Smooth muscle cell (in vitro differentiated cells): ENCODE data around the gene PROCA1. TPM values are rescaled to one million over a fixed set of nuclear protein-coding genes. Genes with fewer than 3 reads are reported as not detected.
"Not testable (repeated sequence)": the region's sequence is repeated elsewhere in the genome, so short reads cannot be mapped to it uniquely, and the experiment has no call there.

ENCODE experiments used
- DNase-seq: peaks from one replicate; lab custom pipeline; 2025; ENCODE audit not compliant: unreplicated experiment; lab: John Stamatoyannopoulos, UW
- H2AFZ ChIP-seq: fragments of 200-600 bp; sonication (generic); 2 replicates; pipeline ENCODE4 v1.6.0; 2016; ENCODE audit warnings: antibody characterized with exemption, low read depth, mild to moderate bottlenecking
- H3F3A ChIP-seq: fragments of 200-600 bp; sonication (generic); 2 replicates; pipeline ENCODE4 v1.6.0; 2017; ENCODE audit warnings: antibody characterized with exemption, low read depth
- H3K27ac ChIP-seq: fragments of 200-600 bp; sonication (generic); 2 replicates; pipeline ENCODE4 v1.5.1; 2016; ENCODE audit warnings: low read depth, mild to moderate bottlenecking
- H3K27me3 ChIP-seq: fragments of 200-600 bp; sonication (generic); 2 replicates; pipeline ENCODE4 v1.6.1; 2016; ENCODE audit warnings: low read depth, mild to moderate bottlenecking
- H3K36me3 ChIP-seq: fragments of 200-600 bp; sonication (generic); 2 replicates; pipeline ENCODE4 v1.5.1; 2016; ENCODE audit warnings: low read depth
- H3K4me1 ChIP-seq: fragments of 200-600 bp; sonication (generic); 2 replicates; pipeline ENCODE4 v1.5.1; 2016; ENCODE audit warnings: low read depth
- H3K4me2 ChIP-seq: fragments of 200-600 bp; sonication (generic); 2 replicates; pipeline ENCODE4 v1.6.0; 2016; ENCODE audit warnings: mild to moderate bottlenecking
- H3K4me3 ChIP-seq: fragments of 200-600 bp; sonication (generic); 2 replicates; pipeline ENCODE4 v1.5.1; 2016; ENCODE audit warnings: mild to moderate bottlenecking
- H3K79me2 ChIP-seq: fragments of 200-600 bp; sonication (generic); 2 replicates; pipeline ENCODE4 v1.6.0; 2016; ENCODE audit warnings: low read depth, mild to moderate bottlenecking
- H3K9ac ChIP-seq: fragments of 200-600 bp; sonication (generic); 2 replicates; pipeline ENCODE4 v1.6.0; 2016; ENCODE audit warnings: low read depth
- H3K9me3 ChIP-seq: fragments of 200-600 bp; sonication (generic); replicated peaks from 2 replicates; pipeline ENCODE4 v1.5.1; 2016; ENCODE audit warnings: low read depth
- H4K20me1 ChIP-seq: fragments of 200-600 bp; sonication (generic); 2 replicates; pipeline ENCODE4 v1.6.0; 2016; ENCODE audit warnings: low read depth
- WGBS: methylation state at CpG from one replicate; pipeline ENCODE4 v1.1.7; 2016; ENCODE audit warnings: low lambda C conversion rate; 5-methylcytosine and 5-hydroxymethylcytosine counted together
- polyA plus RNA-seq: library from polyadenylated mRNA; unstranded; fragments of >200 nt; fragmentation: Nextera tagmentation; extraction: Ambion mirVana; gene quantifications from 2 replicates; pipeline ENCODE4 v1.2.1, GENCODE V29; 2016
- total RNA-seq: library from RNA; depleted of rRNA; stranded (reverse); fragments of >200 nt; gene quantifications from 2 replicates; pipeline ENCODE4 v1.2.3, GENCODE V29; 2014
- TF ChIP-seq, protein P1 (sequence below): fragments of 200-600 bp; sonication (generic); IDR thresholded peaks from 2 replicates; pipeline ENCODE4 v1.5.1; 2017; ENCODE audit warnings: borderline replicate concordance, mild to moderate bottlenecking, antibody characterized with exemption; ENCODE audit not compliant: insufficient read depth, poor library complexity, severe bottlenecking

The PROCA1 gene
- total and polyA plus RNA-seq, 2 experiments from 2014 or later = 3.0 TPM

DNA sequence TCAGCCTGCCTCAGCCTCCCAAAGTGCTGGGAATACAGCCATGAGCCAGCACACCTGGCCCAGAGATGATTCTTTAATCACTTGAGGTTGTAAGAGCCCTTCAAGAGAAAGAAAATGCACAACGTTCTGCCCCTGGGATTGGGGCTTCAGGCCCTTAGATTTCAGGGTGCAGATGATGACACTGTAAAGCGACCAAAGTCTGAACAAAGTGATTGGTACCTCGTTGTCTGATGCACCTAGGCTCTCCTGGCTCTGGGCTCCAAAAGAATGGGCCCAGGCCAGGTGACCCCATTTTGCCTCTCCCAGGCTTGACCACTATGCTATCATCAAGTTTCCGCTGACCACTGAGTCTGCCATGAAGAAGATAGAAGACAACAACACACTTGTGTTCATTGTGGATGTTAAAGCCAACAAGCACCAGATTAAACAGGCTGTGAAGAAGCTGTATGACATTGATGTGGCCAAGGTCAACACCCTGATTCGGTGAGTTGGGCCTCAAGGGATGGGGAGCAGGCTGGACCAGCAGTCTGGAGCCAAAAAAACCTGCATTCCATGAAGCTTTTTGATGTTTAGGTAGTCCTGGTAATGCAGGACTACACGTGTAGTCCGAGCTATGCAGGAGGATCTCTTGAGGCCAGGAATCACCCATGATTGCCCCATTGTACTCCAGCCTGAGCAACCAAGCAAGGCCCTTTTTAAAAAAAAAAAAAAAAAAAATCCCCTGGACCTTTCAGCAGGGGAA lies 10.9 kb upstream of the PROCA1 start:
- Histone ChIP-seq H3F3A (peaks cover 37% of the 10 kb centered on the region), H3K27me3 (no peaks in the 10 kb centered on the region), H3K9ac (no peak overlapping the region), H4K20me1 (peaks cover 47% of the 10 kb centered on the region), H3K79me2 (peaks cover 32% of the 10 kb centered on the region), H3K36me3 (no peaks in the 10 kb centered on the region), H3K27ac (peak overlapping the region; percentile 98), H2AFZ (no peak overlapping the region), H3K4me2 (no peak overlapping the region), H3K4me3 (no peak overlapping the region), H3K4me1 (peaks cover 34% of the 10 kb centered on the region), H3K9me3 (no peaks in the 10 kb centered on the region)
- DNase-seq = no peak
- WGBS = 81% methylated on average over 7 of the region's 7 CpGs
- TF ChIP-seq, protein P1, sequence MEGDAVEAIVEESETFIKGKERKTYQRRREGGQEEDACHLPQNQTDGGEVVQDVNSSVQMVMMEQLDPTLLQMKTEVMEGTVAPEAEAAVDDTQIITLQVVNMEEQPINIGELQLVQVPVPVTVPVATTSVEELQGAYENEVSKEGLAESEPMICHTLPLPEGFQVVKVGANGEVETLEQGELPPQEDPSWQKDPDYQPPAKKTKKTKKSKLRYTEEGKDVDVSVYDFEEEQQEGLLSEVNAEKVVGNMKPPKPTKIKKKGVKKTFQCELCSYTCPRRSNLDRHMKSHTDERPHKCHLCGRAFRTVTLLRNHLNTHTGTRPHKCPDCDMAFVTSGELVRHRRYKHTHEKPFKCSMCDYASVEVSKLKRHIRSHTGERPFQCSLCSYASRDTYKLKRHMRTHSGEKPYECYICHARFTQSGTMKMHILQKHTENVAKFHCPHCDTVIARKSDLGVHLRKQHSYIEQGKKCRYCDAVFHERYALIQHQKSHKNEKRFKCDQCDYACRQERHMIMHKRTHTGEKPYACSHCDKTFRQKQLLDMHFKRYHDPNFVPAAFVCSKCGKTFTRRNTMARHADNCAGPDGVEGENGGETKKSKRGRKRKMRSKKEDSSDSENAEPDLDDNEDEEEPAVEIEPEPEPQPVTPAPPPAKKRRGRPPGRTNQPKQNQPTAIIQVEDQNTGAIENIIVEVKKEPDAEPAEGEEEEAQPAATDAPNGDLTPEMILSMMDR = no peak

DNA sequence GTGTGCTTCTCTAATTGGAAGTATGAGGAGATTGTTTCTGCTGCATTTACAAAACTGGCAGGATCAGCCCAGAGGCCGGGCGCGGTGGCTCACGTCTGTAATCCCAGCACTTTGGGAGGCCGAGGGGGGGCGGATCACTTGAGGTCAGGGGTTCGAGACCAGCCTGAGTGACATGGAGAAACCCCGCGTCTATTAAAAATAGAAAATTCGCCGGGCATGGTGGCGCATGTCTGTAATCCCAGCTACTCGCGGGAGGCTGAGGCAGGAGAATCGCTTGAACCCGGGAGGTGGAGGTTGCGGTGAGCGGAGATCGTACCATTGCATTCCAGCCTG lies 9.3 kb upstream of the PROCA1 start:
- peak overlapping the region; percentile 85 for H3K9ac ChIP-seq
- not testable (repeated sequence) for H3K27me3 ChIP-seq, H3K36me3 ChIP-seq, H3K9me3 ChIP-seq, DNase-seq, H2AFZ ChIP-seq
- peak overlapping the region; percentile 98 for H3K27ac ChIP-seq
- peak overlapping the region; percentile 94 for H3K4me2 ChIP-seq
- H3K4me3 ChIP-seq = peak overlapping the region; percentile 79
- H3F3A ChIP-seq = peaks cover 33% of the 10 kb centered on the region
- H3K79me2 ChIP-seq = peaks cover 47% of the 10 kb centered on the region
- peaks cover 41% of the 10 kb centered on the region for H3K4me1 ChIP-seq
- H4K20me1 ChIP-seq = peaks cover 58% of the 10 kb centered on the region
- 16% methylated on average over 19 of the region's 19 CpGs for WGBS

- Histone ChIP-seq H2AFZ (no peak overlapping the region), H3K4me1 (peaks cover 42% of the 10 kb centered on the region), H3F3A (peaks cover 34% of the 10 kb centered on the region), H4K20me1 (peaks cover 63% of the 10 kb centered on the region), H3K4me2 (peak overlapping the region; percentile 94), H3K79me2 (peaks cover 53% of the 10 kb centered on the region), H3K36me3 (no peaks in the 10 kb centered on the region), H3K4me3 (peak overlapping the region; percentile 79), H3K27me3 (no peaks in the 10 kb centered on the region), H3K27ac (peak overlapping the region; percentile 98), H3K9me3 (no peaks in the 10 kb centered on the region), H3K9ac (peak overlapping the region; percentile 85)
- TF ChIP-seq, protein P1 = no peak
- DNase-seq = no peak
- WGBS = 1% methylated on average over 30 of the region's 30 CpGs
Observed at GRCh38 chr17:28720247-28720996, 8.7 kb upstream of the PROCA1 start.

DNA sequence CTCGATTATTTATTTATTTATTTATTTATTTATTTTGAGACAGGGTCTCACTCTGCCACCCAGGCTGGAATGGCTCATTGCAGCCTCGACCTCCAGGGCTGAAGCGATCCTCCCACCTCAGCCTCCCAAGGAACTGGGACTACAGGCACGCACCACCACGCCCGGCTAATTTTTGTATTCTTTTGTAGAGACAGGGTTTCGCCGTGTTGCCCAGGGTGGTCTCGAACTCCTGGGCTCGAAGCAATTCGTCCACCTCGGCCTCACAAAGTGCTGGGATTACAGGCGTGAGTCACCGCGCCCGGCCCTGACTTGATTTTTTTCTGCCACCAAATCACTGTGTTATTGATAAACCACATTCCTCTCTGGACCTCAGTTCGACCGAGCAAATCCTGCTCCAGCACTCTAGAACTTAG lies 7.3 kb upstream of the PROCA1 start:
- no peak overlapping the region for H2AFZ ChIP-seq
- H3K9ac ChIP-seq = peak overlapping the region; percentile 85
- H3K27ac ChIP-seq = peak overlapping the region; percentile 98
- peaks cover 53% of the 10 kb centered on the region for H3K79me2 ChIP-seq
- H3K27me3 ChIP-seq = no peaks in the 10 kb centered on the region
- DNase-seq = no peak
- peaks cover 35% of the 10 kb centered on the region for H3K4me1 ChIP-seq
- peak overlapping the region; percentile 98 for H3K4me2 ChIP-seq
- WGBS = 14% methylated on average over 18 of the region's 18 CpGs
- TF ChIP-seq, protein P1 = no peak
- H4K20me1 ChIP-seq = peaks cover 64% of the 10 kb centered on the region
- no peaks in the 10 kb centered on the region for H3K9me3 ChIP-seq
- H3K4me3 ChIP-seq = peak overlapping the region; percentile 79
- H3K36me3 ChIP-seq = no peaks in the 10 kb centered on the region
- peaks cover 39% of the 10 kb centered on the region for H3F3A ChIP-seq
